HG02884 (cell line): ENCODE results near the gene YBX1.
"Not testable (repeated sequence)": the region's sequence is repeated elsewhere in the genome, so short reads cannot be mapped to it uniquely, and the experiment has no call there.

ENCODE experiments used
- ATAC-seq: cut with Tn5 transposase; IDR thresholded peaks from one replicate; pipeline ENCODE4 v1.9.1; 2021; ENCODE audit warnings: mild to moderate bottlenecking, moderate library complexity; ENCODE audit not compliant: unreplicated experiment

The YBX1 gene

DNA sequence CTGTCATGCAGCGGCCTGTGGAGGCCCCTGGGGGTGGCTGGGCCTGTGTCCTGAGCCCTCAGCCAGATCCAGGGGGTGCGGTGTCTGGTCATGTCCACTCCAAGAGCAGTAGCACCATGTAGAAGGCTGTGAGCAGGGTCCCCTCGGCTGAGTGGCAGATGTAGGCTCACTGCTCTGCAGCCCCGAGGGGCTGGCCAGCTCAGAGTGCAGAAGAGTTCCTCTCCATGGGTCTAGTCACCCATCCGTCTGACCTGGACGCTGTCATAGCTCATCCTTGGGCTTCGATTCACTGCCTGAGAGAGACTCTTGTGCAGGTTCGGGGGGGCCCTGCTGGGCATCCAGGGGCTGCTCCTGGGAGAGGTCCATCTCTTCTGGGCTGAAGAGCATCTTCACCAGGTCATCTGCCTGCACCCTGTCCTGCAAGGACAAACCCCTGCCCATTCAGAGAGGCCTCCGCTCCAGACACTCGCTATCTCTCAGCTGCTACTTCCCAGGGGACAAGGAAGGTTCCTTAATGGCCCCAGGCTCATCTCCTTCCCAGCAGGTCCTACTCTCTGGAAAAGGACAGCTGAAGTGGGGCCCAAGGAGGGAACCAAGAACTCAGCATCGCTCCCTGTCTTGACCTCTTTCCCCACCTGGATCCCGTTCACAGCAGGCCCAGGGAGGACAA is 64.4 kb downstream of the YBX1 start:
- ATAC-seq: no peak

GRCh38 chr1:42747125-42747524 is 64.9 kb downstream of the YBX1 start:
- no peak for ATAC-seq

DNA sequence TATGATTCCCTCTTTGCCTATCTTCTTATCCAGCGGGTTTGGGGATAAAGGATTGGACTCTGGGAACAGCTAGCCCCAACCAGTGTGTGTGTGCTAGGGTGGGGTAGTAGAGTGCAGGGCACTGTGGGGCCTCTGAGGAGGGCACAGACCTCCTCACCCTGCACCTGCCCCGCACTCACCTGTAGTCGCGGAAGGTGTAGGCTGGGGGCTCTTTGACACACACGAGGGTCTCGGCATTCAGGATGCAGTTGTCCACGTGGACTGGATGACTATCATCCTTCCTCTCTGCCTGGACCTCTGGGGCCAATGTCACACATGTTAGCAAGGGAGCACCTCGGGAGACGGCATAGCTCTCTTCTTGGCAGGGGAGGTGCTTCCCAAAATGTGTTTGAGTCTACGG is 65.8 kb downstream of the YBX1 start:
- no peak for ATAC-seq

DNA sequence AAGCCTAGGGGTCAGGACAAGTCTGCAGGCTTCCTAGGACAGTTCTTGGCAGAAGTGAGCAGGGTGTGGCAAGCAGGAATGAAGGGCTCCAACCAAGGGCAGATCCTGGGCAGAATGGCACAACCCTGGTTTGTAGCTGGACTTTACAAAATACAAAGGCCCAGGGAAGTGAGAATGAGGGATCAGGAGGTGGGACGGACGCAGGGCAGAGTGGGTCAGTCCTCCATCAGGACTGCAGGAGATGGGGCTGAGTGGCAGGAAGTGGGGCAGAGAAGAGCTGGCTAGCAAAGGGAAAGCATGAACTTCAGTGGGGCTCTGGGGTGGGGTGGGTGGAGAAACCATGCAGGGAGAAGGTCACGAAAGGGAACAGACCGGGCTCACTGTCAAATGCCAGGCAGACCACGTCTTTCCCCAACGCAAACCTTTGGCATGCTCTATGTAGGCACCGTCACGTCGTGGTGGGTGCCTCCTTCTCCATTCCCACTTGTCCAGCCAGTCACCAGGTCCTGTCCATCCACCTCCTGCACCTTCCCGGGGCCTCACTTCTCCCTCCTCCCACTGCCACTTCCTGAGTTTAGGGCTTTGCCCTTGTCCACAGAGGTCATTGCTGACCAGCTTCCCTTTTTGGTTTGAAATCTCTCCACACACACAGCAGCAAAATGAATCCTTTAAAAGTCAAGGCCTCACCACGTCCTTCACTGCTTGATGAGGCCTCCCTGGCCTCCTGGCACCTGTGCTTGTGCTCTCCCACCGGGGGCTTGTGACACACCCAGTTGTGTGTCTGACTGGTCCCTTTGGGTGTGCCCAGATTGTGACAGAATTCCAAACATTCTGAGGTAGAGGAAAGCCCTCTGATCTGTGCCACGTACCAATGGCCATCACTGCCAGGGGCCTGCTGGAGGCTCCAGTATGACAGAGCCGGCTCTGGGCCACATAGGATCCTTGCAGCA is 66.5 kb downstream of the YBX1 start:
- no peak for ATAC-seq

DNA sequence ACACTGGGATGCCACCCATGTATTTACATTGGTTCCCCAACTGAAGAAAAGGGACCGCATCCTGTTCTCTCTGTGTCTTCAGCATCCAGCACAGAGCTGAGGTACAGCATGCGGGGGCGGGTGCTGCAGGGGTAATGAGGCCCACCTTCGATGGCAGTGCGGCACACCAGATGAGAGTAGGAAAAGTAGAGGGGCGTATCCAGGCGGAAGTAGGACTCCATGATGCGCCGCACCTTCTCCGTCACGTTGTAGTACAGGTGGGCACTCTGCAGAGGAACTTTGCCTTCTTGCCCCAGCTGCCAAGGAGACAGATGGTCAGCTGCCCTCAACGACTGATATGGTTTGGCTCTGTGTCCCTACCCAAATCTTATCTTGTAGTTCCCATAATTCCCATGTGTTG is 67.8 kb downstream of the YBX1 start:
- no peak for ATAC-seq

DNA sequence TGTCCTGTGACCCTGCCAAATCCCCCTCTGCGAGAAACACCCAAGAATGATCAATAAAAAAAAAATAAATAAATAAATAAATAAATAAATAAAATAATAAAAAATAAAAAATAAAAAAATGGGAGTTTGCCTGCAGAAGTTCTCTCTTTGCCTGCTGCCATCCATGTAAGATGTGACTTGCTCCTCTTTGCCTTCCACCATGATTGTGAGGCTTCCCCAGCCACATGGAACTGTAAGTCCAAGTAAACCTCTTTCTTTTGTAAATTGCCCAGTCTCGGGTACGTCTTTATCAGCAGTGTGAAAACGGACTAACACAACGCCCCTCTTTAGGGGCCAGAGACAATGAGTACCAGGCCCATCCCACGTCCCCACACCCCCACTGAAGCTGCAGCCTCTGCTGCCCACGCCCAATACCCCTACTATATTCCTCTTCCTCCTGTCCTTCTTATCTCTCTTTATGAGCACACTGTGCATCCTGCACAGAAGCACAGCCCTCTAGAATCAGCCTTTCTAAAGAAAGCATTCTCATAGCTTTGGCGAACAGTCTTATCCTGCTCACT is 69.4 kb downstream of the YBX1 start:
- ATAC-seq: not testable (repeated sequence)

GRCh38 chr1:42752284-42752683 is 70.1 kb downstream of the YBX1 start:
- no peak for ATAC-seq

GRCh38 chr1:42753070-42753469 is 70.9 kb downstream of the YBX1 start:
- no peak for ATAC-seq
